Activated T-cell treated with anti-CD3 and anti-CD28 coated beads for 48 hours (primary cell): ENCODE data around the gene CPA3.

Source experiments
- DNase-seq: peaks from one replicate; pipeline ENCODE4 v3.0.0-alpha.2; 2020; ENCODE audit warnings: low read depth

CPA3 gene

GRCh38 chr3:148922467-148922866 lies 57.4 kb downstream of the CPA3 start:
- no peak for DNase-seq

- DNase-seq: no peak
Measured at GRCh38 chr3:148923592-148923991, 58.5 kb downstream of the CPA3 start.

GRCh38 chr3:148924562-148924961 lies 59.5 kb downstream of the CPA3 start:
- DNase-seq: no peak

GRCh38 chr3:148925845-148926244 lies 60.7 kb downstream of the CPA3 start:
- DNase-seq: no peak

- DNase-seq: no peak
Measured at GRCh38 chr3:148930752-148931151, 65.7 kb downstream of the CPA3 start.

- DNase-seq: no peak
Measured at GRCh38 chr3:148931574-148931973, 66.5 kb downstream of the CPA3 start.

- no peak for DNase-seq
Measured at GRCh38 chr3:148932972-148933371, 67.9 kb downstream of the CPA3 start.

- no peak for DNase-seq
Measured at GRCh38 chr3:148937467-148938255, 72.6 kb downstream of the CPA3 start.

GRCh38 chr3:148938306-148938705 lies 73.2 kb downstream of the CPA3 start:
- DNase-seq: no peak

- no peak for DNase-seq
Measured at GRCh38 chr3:148938936-148939335, 73.8 kb downstream of the CPA3 start.

GRCh38 chr3:148940983-148941382 lies 75.9 kb downstream of the CPA3 start:
- DNase-seq: no peak

GRCh38 chr3:148943506-148944205 lies 78.6 kb downstream of the CPA3 start:
- DNase-seq: no peak

- no peak for DNase-seq
Measured at GRCh38 chr3:148945116-148945515, 80.0 kb downstream of the CPA3 start.
